SJSA1 (cell line): ENCODE measurements around the gene USP46. TPM values are rescaled to one million over a fixed set of nuclear protein-coding genes. Genes with fewer than 3 reads are reported as not detected.

ENCODE experiments used
- DNase-seq, 2 experiments: peaks; one replicate each; pipeline ENCODE4 v3.0.0-alpha.2; 2015 to 2020; ENCODE audit warnings: low spot score in 2 of 2, low read depth in 1 of 2
- H3K27ac ChIP-seq: fragments of 250-450 bp; sonication (Bioruptor Pico); 2 replicates; pipeline ENCODE4 v1.5.1; 2020; ENCODE audit warnings: mild to moderate bottlenecking, moderate library complexity
- H3K27me3 ChIP-seq: fragments of 250-450 bp; sonication (Bioruptor Pico); replicated peaks from 2 replicates; pipeline ENCODE4 v1.5.1; 2020; ENCODE audit warnings: mild to moderate bottlenecking, moderate library complexity
- H3K36me3 ChIP-seq: fragments of 250-450 bp; sonication (Bioruptor Pico); 2 replicates; pipeline ENCODE4 v1.5.1; 2020; ENCODE audit warnings: mild to moderate bottlenecking
- H3K4me1 ChIP-seq: fragments of 250-450 bp; sonication (Bioruptor Pico); replicated peaks from 2 replicates; pipeline ENCODE4 v1.6.1; 2021; ENCODE audit warnings: mild to moderate bottlenecking
- H3K4me3 ChIP-seq: fragments of 250-450 bp; sonication (Bioruptor Pico); 2 replicates; pipeline ENCODE4 v1.5.1; 2020; ENCODE audit warnings: mild to moderate bottlenecking
- H3K9me3 ChIP-seq: fragments of 250-450 bp; sonication (Bioruptor Pico); replicated peaks from 2 replicates; pipeline ENCODE4 v1.5.1; 2020; ENCODE audit warnings: mild to moderate bottlenecking
- total RNA-seq: library from RNA; depleted of rRNA; stranded (reverse); fragments of >200 nt; shearing (Covaris generic); gene quantifications from 2 replicates; pipeline ENCODE4 v1.2.3, GENCODE V29; 2014

Gene USP46
- total RNA-seq, 1 experiment from 2014 or later, result 20.5 TPM

DNA sequence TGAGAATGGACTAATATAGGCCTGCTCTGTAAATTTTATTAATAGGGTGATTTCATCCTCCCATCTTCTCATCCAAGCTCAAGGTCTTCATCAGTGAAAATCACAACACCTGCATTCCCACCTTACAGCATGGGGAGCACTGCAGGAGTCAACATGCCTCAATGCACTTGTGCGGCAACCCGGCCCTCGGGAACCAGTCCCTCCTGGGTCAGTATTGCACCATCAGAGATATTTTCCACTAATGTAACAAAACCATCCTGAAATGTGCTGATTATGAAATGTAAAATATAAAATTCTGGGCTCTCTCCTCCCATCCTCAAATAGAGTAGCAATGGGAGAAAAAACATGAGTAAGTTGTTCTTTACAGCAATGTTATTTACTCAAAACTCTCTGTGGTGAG is 13.0 kb downstream of the USP46 start:
- H3K9me3 ChIP-seq, result no peaks in the 10 kb centered on the region
- H3K27me3 ChIP-seq, result no peaks in the 10 kb centered on the region
- no peak for DNase-seq
- H3K4me1 ChIP-seq, result peaks cover 17% of the 10 kb centered on the region
- no peak overlapping the region for H3K4me3 ChIP-seq
- no peaks in the 10 kb centered on the region for H3K36me3 ChIP-seq
- H3K27ac ChIP-seq, result no peak overlapping the region

DNA sequence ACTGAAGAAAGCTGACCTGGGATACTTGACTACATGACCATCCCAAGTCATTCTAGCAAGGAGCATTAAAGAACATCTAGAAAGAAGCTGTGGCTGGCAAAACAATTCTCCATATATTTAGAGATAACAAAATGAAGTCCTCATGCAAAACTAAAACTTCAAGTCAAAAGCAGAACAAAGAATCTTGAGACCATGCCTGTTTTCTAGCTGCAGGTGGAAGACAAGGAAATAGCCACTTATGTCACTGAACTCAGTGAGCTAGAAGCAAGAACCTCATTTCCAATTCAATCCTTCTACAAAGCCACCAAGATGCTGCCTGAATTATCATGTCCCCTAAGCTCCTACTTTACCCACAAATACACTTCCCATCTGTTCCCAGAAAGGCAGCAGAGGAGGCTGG is 13.8 kb downstream of the USP46 start:
- no peak for DNase-seq
- Histone ChIP-seq H3K27ac (no peak overlapping the region), H3K27me3 (no peaks in the 10 kb centered on the region), H3K4me1 (peaks cover 21% of the 10 kb centered on the region), H3K9me3 (no peaks in the 10 kb centered on the region), H3K36me3 (no peaks in the 10 kb centered on the region), H3K4me3 (no peak overlapping the region)

DNA sequence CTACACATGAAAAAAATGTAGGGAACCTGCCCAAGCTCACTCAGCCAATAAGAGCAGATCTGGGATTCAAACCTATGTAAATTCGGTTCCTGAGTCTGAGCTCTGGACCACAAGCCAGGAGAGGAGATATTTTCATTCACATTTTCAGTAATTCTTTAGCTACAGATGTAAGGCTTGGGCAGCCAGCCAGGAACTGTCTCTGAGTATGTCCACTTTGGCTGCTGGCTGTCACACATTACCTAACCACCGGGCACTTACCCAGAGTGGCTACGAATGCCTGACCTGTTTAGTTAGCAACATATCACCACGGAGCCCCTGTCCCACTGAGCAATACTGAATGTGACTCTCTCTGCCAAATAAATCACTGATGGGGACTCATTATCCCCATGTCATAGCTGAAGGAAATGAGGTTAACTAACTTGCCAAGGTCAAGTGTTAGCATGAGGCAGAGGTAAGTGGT is 15.3 kb downstream of the USP46 start:
- Histone ChIP-seq H3K4me3 (no peak overlapping the region), H3K9me3 (no peaks in the 10 kb centered on the region), H3K36me3 (no peaks in the 10 kb centered on the region), H3K27ac (no peak overlapping the region), H3K27me3 (no peaks in the 10 kb centered on the region), H3K4me1 (peaks cover 21% of the 10 kb centered on the region)
- DNase-seq, result no peak

DNA sequence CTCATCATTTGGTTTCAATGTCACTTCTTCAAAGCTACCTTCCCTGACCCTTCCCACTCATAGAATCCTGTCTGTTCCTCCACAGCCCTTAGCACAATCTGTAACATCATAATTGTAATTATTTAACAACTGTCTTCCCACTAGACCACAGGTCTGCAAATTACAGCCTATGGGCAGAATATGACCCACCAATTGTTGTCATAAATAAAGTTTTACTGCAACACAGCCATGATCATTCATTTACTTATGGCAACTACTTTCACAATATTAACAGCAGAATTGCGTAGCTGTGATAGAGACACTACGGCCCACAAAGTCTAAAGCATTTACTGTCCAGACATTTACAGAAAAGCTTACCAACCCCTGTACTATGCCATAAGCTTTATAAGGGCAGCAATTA is 15.9 kb downstream of the USP46 start:
- H3K4me1 ChIP-seq, result peaks cover 21% of the 10 kb centered on the region
- H3K4me3 ChIP-seq, result no peak overlapping the region
- no peaks in the 10 kb centered on the region for H3K36me3 ChIP-seq
- no peaks in the 10 kb centered on the region for H3K9me3 ChIP-seq
- no peaks in the 10 kb centered on the region for H3K27me3 ChIP-seq
- DNase-seq, result no peak
- no peak overlapping the region for H3K27ac ChIP-seq

DNA sequence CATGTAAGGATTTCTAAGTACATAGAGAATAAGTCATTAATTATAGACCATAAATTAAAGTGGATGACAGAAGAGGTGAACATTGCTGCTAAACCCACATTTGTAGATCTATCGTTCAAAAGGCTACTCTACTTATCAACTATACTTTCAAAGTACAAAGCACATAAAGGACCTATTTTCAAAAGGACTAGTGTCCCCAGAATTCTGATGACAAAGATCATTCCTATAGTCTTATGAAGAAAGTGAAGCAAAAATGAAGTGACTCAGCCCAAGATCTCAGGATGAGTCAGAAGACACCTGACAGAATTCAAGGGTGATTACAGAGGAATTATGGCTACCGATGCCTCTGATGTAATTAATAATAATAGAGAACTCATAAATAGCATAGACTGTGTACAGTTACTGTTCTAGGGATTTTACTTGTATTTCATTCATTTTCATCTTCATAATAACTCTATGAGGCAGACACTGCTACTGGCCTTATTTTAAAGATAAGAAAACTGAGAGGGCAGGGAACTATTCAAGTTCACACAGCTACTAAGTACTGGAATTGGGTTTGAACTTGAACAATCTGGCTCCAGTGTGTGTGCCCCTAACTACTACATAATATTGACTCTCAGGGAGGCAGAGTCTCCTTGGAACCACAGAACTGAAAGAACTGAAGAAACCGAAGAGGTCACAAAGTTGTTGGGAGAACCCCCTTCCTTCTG is 17.1 kb downstream of the USP46 start:
- Histone ChIP-seq H3K36me3 (no peaks in the 10 kb centered on the region), H3K9me3 (no peaks in the 10 kb centered on the region), H3K27ac (peak overlapping the region; percentile 0; the same call in 1 of the 2 replicates), H3K4me1 (peaks cover 21% of the 10 kb centered on the region), H3K27me3 (no peaks in the 10 kb centered on the region), H3K4me3 (no peak overlapping the region)
- peak in 1 of 2 experiments; percentile 25 for DNase-seq

DNA sequence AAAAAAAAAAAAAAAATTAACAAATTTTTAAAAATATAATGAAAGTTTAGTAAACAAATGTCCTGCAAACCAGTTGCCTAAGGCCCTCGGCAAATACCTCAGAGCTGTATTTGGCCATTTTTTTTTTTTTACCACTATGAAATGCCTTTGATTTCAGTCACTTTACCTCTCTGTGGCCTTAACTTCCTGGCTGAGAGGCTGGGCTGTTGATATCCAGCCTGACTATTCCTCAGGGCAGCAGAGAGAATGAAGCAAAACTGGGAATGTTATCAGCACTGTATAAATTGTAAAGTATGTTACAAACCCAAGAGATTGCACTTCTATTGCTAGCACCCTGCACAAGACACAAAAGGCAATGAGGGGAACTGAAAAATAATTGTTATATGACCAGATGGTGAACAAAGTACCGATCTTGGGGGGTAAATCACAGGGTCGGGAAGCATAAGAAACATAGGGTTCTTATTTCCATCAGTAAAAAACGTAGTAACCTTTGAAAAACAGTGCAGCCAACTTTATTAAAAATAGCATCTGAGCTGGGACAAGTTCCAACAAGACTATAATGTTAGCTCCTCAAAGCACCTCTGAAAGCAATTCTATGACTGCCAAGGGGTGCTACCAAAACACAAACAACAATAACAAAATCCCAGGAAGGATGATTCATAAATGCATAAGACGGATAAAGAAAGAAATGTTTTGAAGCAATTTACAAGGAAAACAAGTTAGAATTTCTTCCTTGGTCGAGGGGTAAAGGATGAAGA is 18.1 kb downstream of the USP46 start:
- Histone ChIP-seq H3K27me3 (no peaks in the 10 kb centered on the region), H3K27ac (peak overlapping the region; percentile 0; the same call in 1 of the 2 replicates), H3K4me3 (no peak overlapping the region), H3K36me3 (no peaks in the 10 kb centered on the region), H3K4me1 (peaks cover 21% of the 10 kb centered on the region), H3K9me3 (no peaks in the 10 kb centered on the region)
- peak in 1 of 2 experiments; percentile 46 for DNase-seq

DNA sequence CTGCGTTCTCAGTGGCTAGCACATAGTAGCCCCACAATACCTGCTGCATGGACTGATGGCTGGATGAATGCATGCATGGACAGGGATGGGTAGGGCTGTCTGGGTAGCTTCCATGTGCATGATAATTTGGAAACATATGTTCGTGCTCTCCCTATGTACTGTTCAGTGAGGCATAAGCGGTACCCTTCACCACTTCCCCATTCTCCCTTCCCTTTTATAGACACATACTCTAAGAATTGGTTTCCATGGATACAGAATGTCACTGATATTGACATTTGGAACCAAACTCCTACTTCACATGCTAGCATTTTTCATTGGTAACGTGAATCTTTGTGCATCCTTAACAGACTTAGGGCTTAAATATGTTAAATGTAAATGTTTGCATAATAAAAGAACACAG is 20.4 kb downstream of the USP46 start:
- no peaks in the 10 kb centered on the region for H3K9me3 ChIP-seq
- no peak overlapping the region for H3K27ac ChIP-seq
- no peaks in the 10 kb centered on the region for H3K27me3 ChIP-seq

DNA sequence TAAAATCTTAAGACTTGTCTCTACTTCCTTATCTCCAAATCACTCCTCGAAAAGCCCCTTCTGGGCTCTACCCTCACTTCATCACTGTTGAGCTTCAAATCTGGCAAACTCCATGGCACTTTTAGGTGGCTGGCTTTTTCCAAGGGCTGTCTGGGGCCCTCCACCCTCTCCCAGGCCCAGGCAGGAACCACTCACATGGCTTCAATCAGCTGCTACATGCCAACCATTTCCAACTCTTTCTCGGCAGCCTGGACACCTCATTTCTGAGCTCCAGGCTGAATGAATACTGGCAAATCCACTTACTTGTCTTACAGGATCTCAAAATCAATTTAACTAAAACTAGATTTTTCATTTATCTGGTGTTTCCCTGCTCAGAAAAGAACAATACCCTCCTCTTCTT is 22.0 kb downstream of the USP46 start:
- DNase-seq, result no peak
- H3K4me1 ChIP-seq, result peaks cover 15% of the 10 kb centered on the region
- H3K27ac ChIP-seq, result no peak overlapping the region
- no peaks in the 10 kb centered on the region for H3K9me3 ChIP-seq
- H3K36me3 ChIP-seq, result no peaks in the 10 kb centered on the region
- H3K4me3 ChIP-seq, result no peak overlapping the region
- H3K27me3 ChIP-seq, result no peaks in the 10 kb centered on the region

More for the DNA sequence above, 20.4 kb downstream of the USP46 start:
- no peak overlapping the region for H3K4me3 ChIP-seq
- DNase-seq, result no peak
- no peaks in the 10 kb centered on the region for H3K36me3 ChIP-seq
- peaks cover 18% of the 10 kb centered on the region for H3K4me1 ChIP-seq

DNA sequence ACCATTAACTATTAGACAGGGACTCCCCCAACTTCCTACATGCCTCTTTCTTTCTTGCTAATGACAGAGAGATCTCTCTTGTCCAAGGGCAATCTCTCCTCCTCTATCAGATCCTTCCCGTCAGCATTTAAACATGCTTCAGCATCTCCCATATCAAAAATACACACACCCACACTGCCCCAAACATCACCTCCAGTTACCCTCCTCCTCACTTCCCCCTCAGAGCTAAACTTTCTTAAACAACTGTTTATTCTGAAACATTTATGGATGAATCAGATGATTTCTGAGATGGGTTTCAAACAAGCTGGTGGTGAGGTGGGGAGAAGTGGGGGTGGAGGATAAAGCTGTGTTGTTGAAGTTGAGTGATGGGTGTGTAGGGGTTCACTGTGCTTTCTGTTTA is 23.5 kb downstream of the USP46 start:
- no peaks in the 10 kb centered on the region for H3K36me3 ChIP-seq
- no peaks in the 10 kb centered on the region for H3K4me1 ChIP-seq
- no peak for DNase-seq
- H3K4me3 ChIP-seq, result no peak overlapping the region
- no peaks in the 10 kb centered on the region for H3K9me3 ChIP-seq
- no peak overlapping the region for H3K27ac ChIP-seq
- H3K27me3 ChIP-seq, result no peaks in the 10 kb centered on the region

DNA sequence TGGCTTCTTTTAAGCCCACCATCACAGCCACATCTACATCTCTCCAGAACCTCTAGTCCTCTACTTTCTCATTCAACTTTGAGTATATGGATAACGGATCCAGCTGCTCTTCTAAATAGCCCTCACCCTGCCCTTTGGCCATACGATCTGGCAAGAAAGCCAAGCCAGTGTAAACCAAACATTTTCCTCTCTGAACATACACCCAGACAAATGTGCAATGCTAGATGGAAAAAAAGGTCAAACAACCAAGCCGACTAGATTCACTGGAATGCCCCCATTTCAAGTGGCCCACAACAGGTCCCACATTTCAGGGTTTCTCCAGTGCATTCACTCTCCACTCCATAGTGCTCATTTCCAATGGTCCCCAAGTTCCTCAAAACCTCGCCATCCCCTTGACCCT is 24.0 kb downstream of the USP46 start:
- DNase-seq, result no peak
- no peak overlapping the region for H3K27ac ChIP-seq
- no peaks in the 10 kb centered on the region for H3K4me1 ChIP-seq
- H3K27me3 ChIP-seq, result no peaks in the 10 kb centered on the region
- no peaks in the 10 kb centered on the region; the same call in 1 of the 2 replicates for H3K36me3 ChIP-seq
- H3K9me3 ChIP-seq, result no peaks in the 10 kb centered on the region
- H3K4me3 ChIP-seq, result no peak overlapping the region

DNA sequence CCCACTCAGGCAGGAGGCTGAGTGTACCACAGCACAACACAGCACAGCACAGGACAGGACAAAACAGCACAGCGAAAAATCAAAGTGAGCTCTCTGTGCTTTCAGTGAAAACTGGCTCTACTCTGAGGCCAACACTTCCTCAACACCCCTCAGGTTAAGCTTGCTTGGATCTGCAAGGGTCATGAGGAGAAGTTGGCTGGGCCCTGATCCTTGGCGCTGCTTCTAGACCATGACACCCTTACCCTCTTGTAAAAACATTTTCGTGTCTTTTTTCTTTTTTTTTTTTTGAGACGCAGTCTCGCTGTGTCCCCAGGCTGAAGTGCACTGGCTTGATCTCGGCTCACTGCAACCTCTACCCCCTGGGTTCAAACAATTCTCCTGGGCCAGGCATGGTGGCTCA is 25.3 kb downstream of the USP46 start:
- H3K9me3 ChIP-seq, result no peaks in the 10 kb centered on the region
- H3K4me1 ChIP-seq, result no peaks in the 10 kb centered on the region
- no peak for DNase-seq
- H3K27me3 ChIP-seq, result no peaks in the 10 kb centered on the region
- no peaks in the 10 kb centered on the region; the same call in 1 of the 2 replicates for H3K36me3 ChIP-seq
- H3K4me3 ChIP-seq, result no peak overlapping the region
- H3K27ac ChIP-seq, result no peak overlapping the region

DNA sequence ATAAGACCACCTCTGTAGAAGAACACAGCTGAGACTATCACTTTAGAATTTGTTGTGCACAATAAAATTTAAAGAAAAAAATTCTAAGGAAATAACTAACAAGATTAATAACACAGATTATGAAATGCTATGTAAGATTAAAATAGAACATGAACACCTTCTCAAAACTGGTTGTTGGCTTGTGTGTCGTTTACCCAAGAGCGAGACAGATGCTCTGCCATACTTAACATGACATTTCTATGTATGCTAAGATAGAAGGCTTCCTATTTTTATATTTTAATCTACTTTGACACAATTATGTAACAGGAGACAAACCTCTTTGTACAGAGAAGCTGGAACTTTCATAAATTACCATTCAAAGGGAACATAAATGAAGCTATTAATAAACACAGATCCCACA is 30.1 kb downstream of the USP46 start:
- no peaks in the 10 kb centered on the region for H3K9me3 ChIP-seq
- H3K27ac ChIP-seq, result no peak overlapping the region
- H3K27me3 ChIP-seq, result no peaks in the 10 kb centered on the region
- no peak for DNase-seq
- peaks cover 17% of the 10 kb centered on the region for H3K36me3 ChIP-seq
- H3K4me1 ChIP-seq, result peaks cover 12% of the 10 kb centered on the region
- no peak overlapping the region for H3K4me3 ChIP-seq

DNA sequence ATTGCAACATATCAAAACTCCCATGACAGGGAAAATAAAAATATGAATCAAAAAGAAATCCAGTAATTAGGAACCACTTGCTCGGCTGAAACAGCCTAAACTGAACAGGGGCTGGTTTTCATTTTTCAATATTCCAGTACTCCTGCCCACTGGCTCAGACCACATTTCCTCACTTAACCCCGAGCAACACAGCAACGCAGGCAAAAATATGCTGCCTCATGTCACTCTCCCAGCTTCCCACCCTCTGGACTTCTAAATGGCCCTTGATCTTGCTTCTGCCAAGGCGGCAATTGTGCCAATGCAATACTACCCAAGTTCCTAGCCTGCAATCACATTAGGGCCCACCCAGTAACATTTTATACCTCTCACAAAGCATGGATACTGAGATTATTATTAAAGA is 30.6 kb downstream of the USP46 start:
- peaks cover 17% of the 10 kb centered on the region for H3K36me3 ChIP-seq
- H3K4me1 ChIP-seq, result peaks cover 12% of the 10 kb centered on the region
- no peaks in the 10 kb centered on the region for H3K9me3 ChIP-seq
- H3K27ac ChIP-seq, result no peak overlapping the region
- no peak overlapping the region for H3K4me3 ChIP-seq
- no peak for DNase-seq
- no peaks in the 10 kb centered on the region for H3K27me3 ChIP-seq

DNA sequence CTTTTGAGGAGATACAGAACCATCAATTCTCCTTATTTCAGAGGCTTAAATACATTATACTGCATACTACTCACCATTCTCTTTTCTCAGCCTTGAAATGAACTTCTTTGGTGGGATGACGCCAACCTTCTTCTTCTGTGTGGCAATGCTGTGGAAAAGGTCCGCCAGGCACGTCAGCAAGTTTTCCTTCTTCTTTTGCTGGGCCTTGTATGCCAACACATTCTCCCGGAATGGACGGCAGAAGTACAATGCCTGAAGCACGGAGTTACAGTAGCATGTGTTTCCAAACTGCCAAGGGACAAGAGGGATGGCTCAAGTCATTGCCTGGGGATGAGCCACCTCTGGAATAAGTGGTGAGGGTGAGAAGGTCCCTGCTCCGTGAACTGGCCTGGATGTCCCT is 31.2 kb downstream of the USP46 start:
- Histone ChIP-seq H3K27ac (no peak overlapping the region), H3K4me1 (peaks cover 12% of the 10 kb centered on the region), H3K4me3 (no peak overlapping the region), H3K9me3 (no peaks in the 10 kb centered on the region), H3K27me3 (no peaks in the 10 kb centered on the region), H3K36me3 (peaks cover 17% of the 10 kb centered on the region)
- DNase-seq, result no peak
